K562 (cell line): Measurements from ENCODE around the gene GRIK3.

Experiments used
- EP300 ChIP-seq: IDR thresholded peaks from 2 replicates; pipeline ENCODE4 v1.6.1; 2012; ENCODE audit warnings: low read length, improper control_type of control experiment
- FIP1L1 ChIP-seq: fragments of 200-400 bp; formaldehyde crosslinking; IDR thresholded peaks from 2 replicates; pipeline ENCODE4 v1.6.1; 2018; ENCODE audit warnings: mild to moderate bottlenecking, low read depth, low read length; ENCODE audit not compliant: poor library complexity, severe bottlenecking
- PCBP1 ChIP-seq: fragments of 200-400 bp; formaldehyde crosslinking; IDR thresholded peaks from 2 replicates; pipeline ENCODE4 v1.6.1; 2018; ENCODE audit warnings: mild to moderate bottlenecking, low read depth, low read length; ENCODE audit not compliant: poor library complexity, severe bottlenecking
- POLR2AphosphoS5 ChIP-seq: IDR thresholded peaks from 2 replicates; pipeline ENCODE4 v1.6.1; 2011; ENCODE audit warnings: mild to moderate bottlenecking, low read depth, low read length, moderate library complexity; ENCODE audit not compliant: control insufficient read depth, insufficient read depth
- ZNF445 ChIP-seq: fragments of 250-450 bp; sonication (Bioruptor Pico); IDR thresholded peaks from 2 replicates; pipeline ENCODE4 v1.4.0; 2020; ENCODE audit warnings: low read depth, mild to moderate bottlenecking, moderate library complexity
- TF ChIP-seq, protein P1 (sequence below): IDR thresholded peaks from 2 replicates; pipeline ENCODE4 v1.6.1; 2012; ENCODE audit warnings: low read depth, low read length, improper control_type of control experiment, borderline replicate concordance

DNA sequence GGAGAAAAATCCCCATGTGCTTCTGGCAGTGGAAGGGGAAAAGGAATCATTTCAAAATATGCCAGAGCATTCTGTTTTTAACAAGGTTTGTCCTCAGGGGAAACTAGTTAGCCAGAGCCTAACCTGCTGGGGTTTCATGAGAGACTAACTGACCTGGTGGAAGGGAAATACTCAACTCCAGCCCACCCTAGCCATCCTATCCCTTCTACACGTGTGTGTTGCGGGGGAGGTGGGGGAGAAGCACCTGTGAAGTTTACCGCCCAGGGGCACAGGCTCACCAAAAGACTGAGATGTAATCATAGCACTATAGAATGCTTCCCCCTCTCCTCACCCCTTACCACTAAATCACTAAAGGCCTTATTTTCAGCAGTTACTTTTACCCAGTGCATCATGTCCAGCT is 139.5 kb downstream of the GRIK3 start:
- TF ChIP-seq ZNF445 (CRISPR knock-in tag): no peak
- TF ChIP-seq EP300: no peak
- TF ChIP-seq, protein P1, sequence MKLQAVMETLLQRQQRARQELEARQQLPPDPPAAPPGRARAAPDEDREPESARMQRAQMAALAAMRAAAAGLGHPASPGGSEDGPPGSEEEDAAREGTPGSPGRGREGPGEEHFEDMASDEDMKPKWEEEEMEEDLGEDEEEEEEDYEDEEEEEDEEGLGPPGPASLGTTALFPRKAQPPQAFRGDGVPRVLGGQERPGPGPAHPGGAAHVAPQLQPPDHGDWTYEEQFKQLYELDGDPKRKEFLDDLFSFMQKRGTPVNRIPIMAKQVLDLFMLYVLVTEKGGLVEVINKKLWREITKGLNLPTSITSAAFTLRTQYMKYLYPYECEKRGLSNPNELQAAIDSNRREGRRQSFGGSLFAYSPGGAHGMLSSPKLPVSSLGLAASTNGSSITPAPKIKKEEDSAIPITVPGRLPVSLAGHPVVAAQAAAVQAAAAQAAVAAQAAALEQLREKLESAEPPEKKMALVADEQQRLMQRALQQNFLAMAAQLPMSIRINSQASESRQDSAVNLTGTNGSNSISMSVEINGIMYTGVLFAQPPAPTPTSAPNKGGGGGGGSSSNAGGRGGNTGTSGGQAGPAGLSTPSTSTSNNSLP: no peak
- no peak for TF ChIP-seq PCBP1
- no peak for TF ChIP-seq FIP1L1
- TF ChIP-seq POLR2AphosphoS5: no peak
